Thymus (tissue), 11 donors: Measurements from ENCODE around the gene RASA2. TPM values are rescaled to one million over a fixed set of nuclear protein-coding genes. Genes with fewer than 3 reads are reported as not detected.
A peak's percentile ranks its signal among the peaks of the same experiment; 100 is the strongest.

Experiments
- DNase-seq, 9 donors: peaks; one replicate each; pipeline ENCODE4 v3.0.0-alpha.2; 2013; ENCODE audit warnings: low spot score in 9 of 9, low read depth in 6 of 9, missing footprints in 1 of 9
- H3K27ac ChIP-seq, 2 donors: one replicate each; pipeline ENCODE4 v1.5.1; 2013; ENCODE audit warnings: control low read depth in 1 of 2, low read depth in 1 of 2, low read length in 1 of 2, mild to moderate bottlenecking in 1 of 2, moderate library complexity in 1 of 2
- H3K27me3 ChIP-seq, 2 donors: one replicate each; pipeline ENCODE4 v1.5.1; 2013; ENCODE audit warnings: low read length in 1 of 2; ENCODE audit not compliant: control insufficient read depth in 2 of 2, insufficient read depth in 1 of 2
- H3K36me3 ChIP-seq, 2 donors: one replicate each; pipeline ENCODE4 v1.5.1; 2013; ENCODE audit warnings: low read length in 1 of 2, mild to moderate bottlenecking in 1 of 2, moderate library complexity in 1 of 2; ENCODE audit not compliant: control insufficient read depth in 2 of 2, insufficient read depth in 2 of 2
- H3K4me1 ChIP-seq, 2 donors: one replicate each; pipeline ENCODE4 v1.5.1; 2013; ENCODE audit warnings: low read length in 2 of 2; ENCODE audit not compliant: control insufficient read depth in 2 of 2, insufficient read depth in 2 of 2
- H3K4me3 ChIP-seq, 2 donors: one replicate each; pipeline ENCODE4 v1.5.1; 2013; ENCODE audit warnings: low read length in 2 of 2, control low read depth in 1 of 2, mild to moderate bottlenecking in 1 of 2
- H3K9me3 ChIP-seq, 2 donors: one replicate each; pipeline ENCODE4 v1.5.1; 2013; ENCODE audit warnings: low read length in 1 of 2, mild to moderate bottlenecking in 1 of 2; ENCODE audit not compliant: control insufficient read depth in 2 of 2, insufficient read depth in 1 of 2
- WGBS: extraction: QIAGEN DNeasy Blood & Tissue Kit; methylation state at CpG from one replicate; pipeline ENCODE4 v1.1.7; 2013; 5-methylcytosine and 5-hydroxymethylcytosine counted together
- polyA plus RNA-seq: library from polyadenylated mRNA; stranded (reverse); fragments of 200-250 nt; gene quantifications from one replicate; pipeline ENCODE4 v1.2.3, GENCODE V29; 2013
- total RNA-seq: library from RNA; stranded (reverse); fragments of 120-200 nt; gene quantifications from one replicate; pipeline ENCODE4 v1.2.4, GENCODE V29; 2013
- donor health status: healthy.

Gene RASA2
- total and polyA plus RNA-seq, 2 donors = 16.0 to 21.1 TPM

DNA sequence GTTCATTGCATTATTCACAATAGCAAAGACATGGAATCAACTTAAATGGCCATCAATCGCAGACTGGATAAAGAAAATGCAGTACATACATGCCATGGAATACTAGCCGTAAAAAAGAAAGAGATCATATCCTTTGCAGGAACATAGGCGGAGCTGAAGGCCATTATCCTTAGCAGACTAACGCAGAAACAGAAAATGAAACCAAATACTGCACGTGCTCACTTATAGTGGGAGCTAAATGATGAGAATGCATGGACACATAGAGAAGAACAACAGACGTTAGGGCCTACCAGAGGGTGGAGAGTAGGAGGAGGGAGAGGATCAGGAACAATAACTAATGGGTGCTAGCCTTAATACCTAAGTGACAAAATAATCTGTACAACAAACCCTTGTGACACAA lies 57.9 kb downstream of the RASA2 start:
- WGBS = 81% methylated on average over 6 of the region's 6 CpGs
- Histone ChIP-seq H3K4me1 (no peaks in the 10 kb centered on the region), H3K27ac (no peak overlapping the region), H3K36me3 (peaks cover 4 to 28% of the 10 kb centered on the region in 2 donors), H3K27me3 (no peaks in the 10 kb centered on the region), H3K9me3 (no peaks in the 10 kb centered on the region), H3K4me3 (no peak overlapping the region)
- DNase-seq = peak in 1 of 9 donors; percentile 37

DNA sequence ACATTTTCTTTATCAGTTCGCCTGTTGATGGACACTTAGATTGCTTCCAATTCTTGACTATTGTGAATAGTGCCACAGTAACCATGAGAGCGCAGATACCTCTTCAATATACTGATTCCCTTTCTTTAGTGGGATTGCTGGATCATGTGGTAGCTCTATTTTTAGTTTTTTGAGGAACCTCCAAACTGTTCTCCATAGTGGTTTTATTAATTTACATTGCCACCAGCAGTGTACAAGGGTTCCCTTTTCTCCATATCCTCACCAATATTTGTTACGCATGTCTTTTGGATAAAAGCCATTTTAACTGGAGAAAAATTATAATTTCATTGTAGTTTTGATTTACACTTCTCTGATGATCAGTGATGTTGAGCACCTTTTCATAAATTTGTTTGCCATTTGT lies 59.3 kb downstream of the RASA2 start:
- H3K27me3 ChIP-seq = no peaks in the 10 kb centered on the region
- peaks cover under 1 to 2% of the 10 kb centered on the region in 2 donors for H3K4me1 ChIP-seq
- over 99% methylated on average over 3 of the region's 3 CpGs for WGBS
- H3K9me3 ChIP-seq = no peaks in the 10 kb centered on the region
- H3K4me3 ChIP-seq = no peak overlapping the region
- H3K36me3 ChIP-seq = peaks cover 7 to 30% of the 10 kb centered on the region in 2 donors
- DNase-seq = no peak
- H3K27ac ChIP-seq = no peak overlapping the region

- peaks cover 7 to 30% of the 10 kb centered on the region in 2 donors for H3K36me3 ChIP-seq
- H3K4me3 ChIP-seq = no peak overlapping the region
- peaks cover 2 to 5% of the 10 kb centered on the region in 2 donors for H3K4me1 ChIP-seq
- H3K9me3 ChIP-seq = no peaks in the 10 kb centered on the region
- no peak for DNase-seq
- 98% methylated on average over 3 of the region's 3 CpGs for whole genome bisulfite sequencing
- no peaks in the 10 kb centered on the region for H3K27me3 ChIP-seq
- no peak overlapping the region for H3K27ac ChIP-seq
These were observed 59.8 kb downstream of the RASA2 start for GRCh38 chr3:141546586-141546985.

DNA sequence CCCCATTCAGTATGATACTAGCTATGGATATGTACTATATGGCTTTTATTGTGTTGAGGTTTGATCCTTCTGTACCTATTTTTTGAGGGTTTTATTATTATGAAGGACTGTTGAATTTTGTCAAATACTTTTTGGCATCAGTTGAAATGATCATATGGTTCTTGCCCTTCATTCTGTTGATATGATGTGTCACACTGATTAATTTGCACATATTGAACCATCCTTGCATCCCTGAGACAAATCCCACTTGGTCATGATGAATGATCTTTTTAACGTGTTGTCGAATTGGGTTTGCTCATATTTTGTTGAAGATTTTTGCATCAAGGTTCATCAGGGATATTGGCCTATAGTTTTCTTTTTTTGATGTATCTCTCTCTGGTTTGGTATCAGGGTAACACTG lies 61.0 kb downstream of the RASA2 start:
- no peak for DNase-seq
- H3K9me3 ChIP-seq = no peaks in the 10 kb centered on the region
- WGBS = 98% methylated on average over 2 of the region's 2 CpGs
- peaks cover 6 to 8% of the 10 kb centered on the region in 2 donors for H3K4me1 ChIP-seq
- no peak overlapping the region for H3K4me3 ChIP-seq
- H3K27ac ChIP-seq = no peak overlapping the region
- H3K36me3 ChIP-seq = peaks cover 3 to 23% of the 10 kb centered on the region in 2 donors
- no peaks in the 10 kb centered on the region for H3K27me3 ChIP-seq

DNA sequence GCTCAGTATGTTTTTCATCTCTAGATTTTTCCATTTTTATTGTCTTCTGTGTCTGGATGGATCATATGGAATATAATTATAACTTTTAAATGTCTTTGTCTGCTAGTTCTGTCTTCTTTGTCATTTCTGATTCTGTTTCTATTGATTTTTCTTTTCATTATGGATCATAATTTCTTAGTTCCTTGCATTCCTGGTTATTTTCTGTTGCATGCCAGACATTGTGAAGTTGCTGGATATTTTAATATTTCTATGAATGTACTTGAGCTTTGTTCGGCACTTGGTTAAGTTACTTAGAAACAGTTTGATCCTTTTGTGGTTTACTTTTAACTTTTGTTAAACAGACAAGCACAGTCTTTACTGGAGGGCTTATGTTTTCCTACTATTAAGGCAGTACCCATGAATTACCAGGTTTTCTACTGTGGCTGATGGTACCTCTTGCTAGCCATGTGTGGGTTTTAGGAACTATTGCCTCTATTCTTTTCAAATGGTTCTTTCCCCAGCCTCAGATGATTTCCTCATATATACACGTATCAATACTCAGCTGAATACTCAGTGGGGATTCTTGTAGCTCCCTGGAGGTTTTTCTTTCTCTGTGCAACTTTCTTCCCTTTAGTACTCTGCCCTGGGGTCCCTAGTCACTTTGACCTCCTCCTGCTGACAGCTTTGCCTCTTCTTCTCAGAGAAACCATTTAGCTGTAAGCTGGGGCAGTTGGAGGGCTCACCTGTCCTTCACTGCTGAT lies 64.3 kb downstream of the RASA2 start:
- Histone ChIP-seq H3K9me3 (no peaks in the 10 kb centered on the region), H3K27ac (no peak overlapping the region), H3K36me3 (peaks cover 6 to 12% of the 10 kb centered on the region in 2 donors), H3K27me3 (no peaks in the 10 kb centered on the region), H3K4me1 (peaks cover 8 to 10% of the 10 kb centered on the region in 2 donors), H3K4me3 (no peak overlapping the region)
- no peak for DNase-seq
- 72% methylated on average over 2 of the region's 2 CpGs for WGBS

- Histone ChIP-seq H3K4me1 (peaks cover 8 to 10% of the 10 kb centered on the region in 2 donors), H3K36me3 (peaks cover 8 to 21% of the 10 kb centered on the region in 2 donors), H3K27ac (peak overlapping the region; percentile 14 to 47), H3K27me3 (no peaks in the 10 kb centered on the region), H3K9me3 (no peaks in the 10 kb centered on the region), H3K4me3 (no peak overlapping the region)
- 43% methylated on average over 2 of the region's 2 CpGs for WGBS
- DNase-seq = peak in 1 of 9 donors; percentile 39
These were observed 65.7 kb downstream of the RASA2 start for GRCh38 chr3:141552440-141552991.

DNA sequence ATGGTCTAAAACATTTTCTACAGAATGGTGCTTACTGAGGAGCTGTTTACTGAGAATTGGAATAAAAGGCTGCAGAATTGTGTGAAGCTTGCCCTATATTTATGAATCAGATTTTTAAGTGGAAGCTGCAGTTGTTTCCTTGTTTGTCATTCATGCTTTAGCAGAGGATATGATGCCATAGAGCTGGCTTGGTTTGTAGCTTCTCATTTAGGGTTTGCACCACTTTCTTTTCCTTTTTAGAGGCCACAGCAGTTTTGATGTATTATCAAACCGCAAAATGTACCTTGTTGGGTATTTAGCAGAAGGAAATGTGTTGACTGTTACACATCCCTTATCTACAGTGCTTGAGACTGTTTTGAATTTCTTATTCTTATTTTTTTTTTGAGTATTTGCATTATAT lies 66.2 kb downstream of the RASA2 start:
- DNase-seq = peak in 7 of 9 donors; percentile 29 to 84 (median 50)

DNA sequence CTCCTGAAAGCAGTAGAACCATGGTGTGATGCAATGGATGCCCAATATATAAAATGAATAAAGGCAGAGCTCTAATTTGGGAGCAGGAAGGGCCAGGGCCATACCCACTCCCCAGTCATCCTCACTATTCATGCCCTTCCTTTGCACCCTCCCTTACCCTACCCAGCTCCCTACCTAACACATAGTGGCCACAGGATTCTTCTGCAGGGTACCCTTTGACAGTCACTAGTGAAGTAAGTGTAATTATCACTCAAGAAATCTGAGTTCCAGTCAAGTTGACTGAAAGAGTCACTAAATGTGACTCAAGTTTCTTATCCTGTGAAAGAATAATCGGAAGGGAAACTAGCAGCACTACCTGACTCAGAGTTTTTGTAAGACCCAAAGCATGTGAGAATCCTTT lies 69.2 kb downstream of the RASA2 start:
- no peaks in the 10 kb centered on the region for H3K9me3 ChIP-seq
- H3K27me3 ChIP-seq = no peaks in the 10 kb centered on the region
- 97% methylated on average over 1 of the region's 1 CpG for WGBS
- H3K4me3 ChIP-seq = no peak overlapping the region
- DNase-seq = no peak
- H3K36me3 ChIP-seq = peaks cover 4 to 28% of the 10 kb centered on the region in 2 donors
- no peak overlapping the region for H3K27ac ChIP-seq
- peaks cover 9 to 14% of the 10 kb centered on the region in 2 donors for H3K4me1 ChIP-seq

More for the DNA sequence above, 66.2 kb downstream of the RASA2 start:
- Histone ChIP-seq H3K27me3 (no peaks in the 10 kb centered on the region), H3K27ac (peak overlapping the region in 1 of 2 donors; percentile 8), H3K9me3 (no peaks in the 10 kb centered on the region), H3K4me3 (peak overlapping the region in 1 of 2 donors; percentile 11), H3K36me3 (peaks cover 8 to 21% of the 10 kb centered on the region in 2 donors), H3K4me1 (peaks cover 11 to 12% of the 10 kb centered on the region in 2 donors)
- 12% methylated on average over 1 of the region's 1 CpG for WGBS

- no peaks in the 10 kb centered on the region for H3K9me3 ChIP-seq
- 10% methylated on average over 4 of the region's 4 CpGs for WGBS
- peak in 1 of 9 donors; percentile 42 for DNase-seq
- peaks cover 4 to 29% of the 10 kb centered on the region in 2 donors for H3K36me3 ChIP-seq
- peaks cover 6% of the 10 kb centered on the region in 2 donors for H3K4me1 ChIP-seq
- no peaks in the 10 kb centered on the region for H3K27me3 ChIP-seq
- H3K4me3 ChIP-seq = no peak overlapping the region
- H3K27ac ChIP-seq = peak overlapping the region in 1 of 2 donors; percentile 70
These were observed 71.3 kb downstream of the RASA2 start for GRCh38 chr3:141557961-141558706.
